ENCODE measurements around the gene CFAP97.

- no peak for TF ChIP-seq CTCF (IDR thresholded peaks at IDR 0.05; ENCODE audit: insufficient read depth, low read length, poor library complexity, severe bottlenecking)
- TF ChIP-seq EZH2phosphoT487 (conservative IDR thresholded peaks at IDR 0.05; ENCODE audit: low read length): no peak
These were observed 93.4 kb downstream of the CFAP97 start for GRCh38 chr4:185110375-185110823.

All from SU-DHL-6 (cell line).